Lower lobe of right lung (tissue), 2 donors: ENCODE results near the gene ALOX12. TPM values are rescaled to one million over a fixed set of nuclear protein-coding genes. Genes with fewer than 3 reads are reported as not detected.

Experiments
- ATAC-seq, 2 donors: fragments of 200-7000 bp; cut with Tn5 transposase; one replicate each; pipeline ENCODE4 v1.9.1; 2020 to 2022; ENCODE audit warnings: mild to moderate bottlenecking in 2 of 2, moderate library complexity in 2 of 2
- DNase-seq: peaks from one replicate; pipeline ENCODE4 v3.0.0-alpha.2; 2020
- H3K27ac ChIP-seq: fragments of 200-600 bp; one replicate; pipeline ENCODE4 v1.8.0; 2022
- H3K27me3 ChIP-seq: fragments of 200-600 bp; one replicate; pipeline ENCODE4 v1.8.0; 2022; ENCODE audit warnings: low read depth
- H3K36me3 ChIP-seq: fragments of 200-600 bp; one replicate; pipeline ENCODE4 v1.8.0; 2022; ENCODE audit warnings: mild to moderate bottlenecking
- H3K4me1 ChIP-seq: fragments of 200-600 bp; one replicate; pipeline ENCODE4 v1.8.0; 2022
- H3K4me3 ChIP-seq: fragments of 200-600 bp; one replicate; pipeline ENCODE4 v1.8.0; 2022; ENCODE audit warnings: mild to moderate bottlenecking
- H3K9me3 ChIP-seq: fragments of 200-600 bp; one replicate; pipeline ENCODE4 v1.8.0; 2022
- intact Hi-C: fragments of 100-400 bp; cut with DNase I; formaldehyde crosslinking; loops from one replicate; pipeline ENCODE4 v1.11.0; 2022
- total RNA-seq: library from RNA; stranded (reverse); fragmentation: NEBNext Ultra II Directional; extraction: Animal tissue kit (Norgen Biotek cat#: 25700); gene quantifications from one replicate; pipeline ENCODE4 v1.2.1, GENCODE V29; 2021
- TF ChIP-seq, protein P1 (sequence below): fragments of 200-600 bp; IDR thresholded peaks from one replicate; pipeline ENCODE4 v1.8.0; 2022; ENCODE audit warnings: antibody characterized with exemption, mild to moderate bottlenecking
- donor health status: DM: no; HTN: yes; CAD: no; lungs with severe emphysema.

Gene ALOX12
- total RNA-seq, 1 donor from 2014 or later, result 0.86 TPM

DNA sequence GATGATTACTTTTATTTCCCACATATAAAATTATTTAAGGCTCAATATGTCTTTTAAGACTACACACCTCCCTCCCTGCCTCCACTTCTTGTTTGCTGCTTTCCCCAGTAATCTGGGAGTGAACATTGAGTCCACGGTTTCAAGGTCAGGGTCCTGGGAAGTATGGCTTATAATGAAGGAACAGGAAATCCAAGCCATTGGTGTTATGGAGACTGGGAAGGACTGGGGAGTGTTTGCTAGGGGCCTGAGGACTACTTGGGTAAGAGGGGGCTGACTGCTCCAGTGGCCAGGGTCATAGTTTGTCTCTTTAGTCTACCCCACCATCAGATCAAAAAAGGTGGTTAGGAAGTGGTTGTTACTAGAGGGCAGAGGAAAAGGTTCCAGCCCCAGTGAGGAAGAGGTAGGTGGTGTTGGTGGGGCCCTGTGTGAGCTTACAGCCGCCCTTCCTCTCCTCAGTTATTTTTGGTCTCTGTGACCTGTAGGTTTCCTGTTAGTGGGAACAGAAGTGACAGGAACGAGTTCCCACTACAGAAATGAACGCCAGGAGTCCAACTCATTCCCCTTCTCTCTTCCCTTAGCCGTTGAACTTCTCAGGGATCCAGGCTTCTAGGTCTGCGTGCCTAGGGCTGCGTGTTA, 39.2 kb downstream of the ALOX12 start:
- intact Hi-C loops, result no loop called here
- Histone ChIP-seq H3K27me3 (no peaks in the 10 kb centered on the region), H3K4me1 (peaks cover 31% of the 10 kb centered on the region), H3K9me3 (no peaks in the 10 kb centered on the region), H3K27ac (peak overlapping the region; percentile 88), H3K36me3 (no peaks in the 10 kb centered on the region), H3K4me3 (peak overlapping the region; percentile 76)
- peak; percentile 25 to 32 for ATAC-seq
- TF ChIP-seq, protein P1, sequence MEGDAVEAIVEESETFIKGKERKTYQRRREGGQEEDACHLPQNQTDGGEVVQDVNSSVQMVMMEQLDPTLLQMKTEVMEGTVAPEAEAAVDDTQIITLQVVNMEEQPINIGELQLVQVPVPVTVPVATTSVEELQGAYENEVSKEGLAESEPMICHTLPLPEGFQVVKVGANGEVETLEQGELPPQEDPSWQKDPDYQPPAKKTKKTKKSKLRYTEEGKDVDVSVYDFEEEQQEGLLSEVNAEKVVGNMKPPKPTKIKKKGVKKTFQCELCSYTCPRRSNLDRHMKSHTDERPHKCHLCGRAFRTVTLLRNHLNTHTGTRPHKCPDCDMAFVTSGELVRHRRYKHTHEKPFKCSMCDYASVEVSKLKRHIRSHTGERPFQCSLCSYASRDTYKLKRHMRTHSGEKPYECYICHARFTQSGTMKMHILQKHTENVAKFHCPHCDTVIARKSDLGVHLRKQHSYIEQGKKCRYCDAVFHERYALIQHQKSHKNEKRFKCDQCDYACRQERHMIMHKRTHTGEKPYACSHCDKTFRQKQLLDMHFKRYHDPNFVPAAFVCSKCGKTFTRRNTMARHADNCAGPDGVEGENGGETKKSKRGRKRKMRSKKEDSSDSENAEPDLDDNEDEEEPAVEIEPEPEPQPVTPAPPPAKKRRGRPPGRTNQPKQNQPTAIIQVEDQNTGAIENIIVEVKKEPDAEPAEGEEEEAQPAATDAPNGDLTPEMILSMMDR, result no peak
- no peak for DNase-seq

DNA sequence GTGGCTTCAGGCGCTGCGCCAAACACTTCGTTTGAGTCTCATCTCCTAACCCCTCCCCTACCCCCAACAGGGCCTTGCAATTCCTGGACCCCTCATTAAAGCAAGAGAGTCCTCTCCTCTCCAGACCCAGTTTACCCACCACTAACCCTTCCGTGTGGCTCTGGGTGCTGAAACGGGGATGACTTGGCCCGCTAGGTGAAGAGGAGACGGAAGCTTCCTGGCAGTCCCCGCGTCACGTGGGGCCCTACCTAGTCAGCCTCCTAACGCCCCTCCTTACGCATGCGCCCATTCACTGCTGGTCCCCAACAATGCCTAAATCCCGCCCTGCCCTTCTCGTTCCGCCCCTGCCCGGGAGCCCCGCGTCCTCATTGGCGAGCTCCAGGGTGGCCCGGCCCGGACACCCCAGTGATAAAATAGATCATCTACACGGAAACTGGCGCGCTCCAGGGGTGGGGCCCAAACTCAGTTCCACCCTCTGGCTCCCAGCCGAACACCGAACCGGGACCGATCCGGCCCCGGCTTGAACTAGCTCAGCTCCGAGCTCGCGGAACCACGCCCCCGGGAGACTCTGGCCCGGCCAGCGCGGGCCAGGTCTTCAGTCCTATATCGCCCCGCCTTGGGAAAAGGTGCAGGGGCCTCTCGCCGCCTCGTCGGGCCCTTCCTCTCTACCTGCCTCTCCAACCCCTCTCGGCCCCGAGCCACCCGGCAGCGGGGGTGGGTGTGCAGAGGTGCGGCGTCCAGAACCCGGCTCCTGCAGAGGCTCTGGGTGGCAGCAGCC, 39.9 kb downstream of the ALOX12 start, which contains the start of gene SLC16A13:
Gene SLC16A13, plus strand, starts transcription at position 425 of the 778 bp plus-strand sequence. CDS start 368 bp downstream, outside the sequence.
- ATAC-seq (peak; percentile 98), DNase-seq (peak; percentile 99)
- Histone ChIP-seq H3K4me3 (peak within 1 kb of the TSS; percentile 76), H3K36me3 (no peaks in the 10 kb centered on the region), H3K4me1 (peaks cover 28% of the 10 kb centered on the region), H3K9me3 (no peaks in the 10 kb centered on the region), H3K27me3 (no peaks in the 10 kb centered on the region), H3K27ac (peak within 1 kb of the TSS; percentile 88)
- intact Hi-C loops, result no loop called here
- TF ChIP-seq, protein P1, result no peak

DNA sequence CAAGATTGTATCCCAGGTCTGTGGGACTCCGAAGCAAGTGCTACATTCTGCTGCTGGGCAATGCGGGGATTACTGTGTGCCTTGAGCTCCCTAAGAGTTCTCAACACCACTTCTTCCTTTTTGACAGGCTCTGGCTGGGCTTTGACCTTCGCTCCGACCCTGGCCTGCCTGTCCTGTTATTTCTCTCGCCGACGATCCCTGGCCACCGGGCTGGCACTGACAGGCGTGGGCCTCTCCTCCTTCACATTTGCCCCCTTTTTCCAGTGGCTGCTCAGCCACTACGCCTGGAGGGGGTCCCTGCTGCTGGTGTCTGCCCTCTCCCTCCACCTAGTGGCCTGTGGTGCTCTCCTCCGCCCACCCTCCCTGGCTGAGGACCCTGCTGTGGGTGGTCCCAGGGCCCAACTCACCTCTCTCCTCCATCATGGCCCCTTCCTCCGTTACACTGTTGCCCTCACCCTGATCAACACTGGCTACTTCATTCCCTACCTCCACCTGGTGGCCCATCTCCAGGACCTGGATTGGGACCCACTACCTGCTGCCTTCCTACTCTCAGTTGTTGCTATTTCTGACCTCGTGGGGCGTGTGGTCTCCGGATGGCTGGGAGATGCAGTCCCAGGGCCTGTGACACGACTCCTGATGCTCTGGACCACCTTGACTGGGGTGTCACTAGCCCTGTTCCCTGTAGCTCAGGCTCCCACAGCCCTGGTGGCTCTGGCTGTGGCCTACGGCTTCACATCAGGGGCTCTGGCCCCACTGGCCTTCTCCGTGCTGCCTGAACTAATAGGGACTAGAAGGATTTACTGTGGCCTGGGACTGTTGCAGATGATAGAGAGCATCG, 42.4 kb downstream of the ALOX12 start:
- ATAC-seq, result no peak
- H3K4me3 ChIP-seq, result no peak overlapping the region
- TF ChIP-seq, protein P1, result no peak
- H3K36me3 ChIP-seq, result no peaks in the 10 kb centered on the region
- H3K27me3 ChIP-seq, result peaks cover 17% of the 10 kb centered on the region
- H3K27ac ChIP-seq, result no peak overlapping the region
- intact Hi-C loops, result no loop called here
- no peaks in the 10 kb centered on the region for H3K9me3 ChIP-seq
- H3K4me1 ChIP-seq, result peaks cover 38% of the 10 kb centered on the region
- DNase-seq, result no peak

DNA sequence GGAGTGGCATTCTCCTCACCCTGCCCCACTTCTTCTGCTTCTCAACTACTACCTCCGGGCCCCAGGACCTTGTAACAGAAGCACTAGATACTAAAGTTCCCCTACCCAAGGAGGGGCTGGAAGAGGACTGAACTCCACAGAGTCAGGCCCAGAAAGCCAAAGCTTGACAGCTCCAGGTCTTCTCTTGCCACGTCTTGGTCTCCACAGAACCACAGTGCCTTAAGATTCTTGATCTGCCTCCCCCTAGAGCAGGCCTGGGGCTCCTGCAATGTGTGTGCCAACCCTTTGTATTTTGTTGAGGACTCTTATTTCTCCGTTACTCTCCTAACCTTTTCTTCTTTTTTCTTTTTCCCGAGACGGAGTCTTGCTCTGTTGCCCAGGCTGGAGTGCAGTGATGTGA, 44.0 kb downstream of the ALOX12 start:
- no peak overlapping the region for H3K27ac ChIP-seq
- TF ChIP-seq, protein P1, result no peak
- peaks cover 28% of the 10 kb centered on the region for H3K27me3 ChIP-seq
- ATAC-seq (no peak), DNase-seq (no peak)
- intact Hi-C loops, result no loop called here
- H3K36me3 ChIP-seq, result no peaks in the 10 kb centered on the region
- no peak overlapping the region for H3K4me3 ChIP-seq
- peaks cover 37% of the 10 kb centered on the region for H3K4me1 ChIP-seq
- H3K9me3 ChIP-seq, result no peaks in the 10 kb centered on the region
